Measurements from ENCODE around the gene KPNA2.

DNA sequence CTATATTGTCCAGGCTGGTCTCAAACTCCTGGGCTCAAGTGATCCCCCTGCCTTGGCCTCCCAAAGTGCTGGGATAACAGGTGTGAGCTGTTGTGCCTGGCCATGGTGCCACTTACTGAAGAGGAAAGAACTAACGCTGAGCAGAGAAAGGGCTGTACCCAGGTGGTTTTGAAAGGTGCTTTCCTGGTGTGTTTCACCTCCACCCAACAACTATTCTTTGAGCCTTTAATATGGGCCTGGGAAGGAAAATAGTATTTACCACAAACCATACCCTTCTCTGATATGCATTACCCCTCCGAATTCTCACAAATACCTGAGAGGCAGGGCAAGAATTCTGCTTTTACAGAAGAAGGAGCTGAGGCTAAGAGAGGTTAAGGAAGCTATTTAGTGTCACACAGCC, 24.8 kb downstream of the KPNA2 start:
- TF ChIP-seq POLR2A (IDR thresholded peaks at IDR 0.05; ENCODE audit: control extremely low read depth in 1 of 2, low read depth in 2 of 2, low read length in 2 of 2) (no peak), JUND (IDR thresholded peaks at IDR 0.05; ENCODE audit: low read length) (no peak), SIX5 (IDR thresholded peaks at IDR 0.05; ENCODE audit: low read depth, low read length) (no peak), RBBP5 (IDR thresholded peaks at IDR 0.05; ENCODE audit: borderline replicate concordance, low read depth, low read length) (no peak), GABPA (IDR thresholded peaks at IDR 0.05; ENCODE audit: borderline replicate concordance, insufficient read depth, low read length) (no peak), PHF8 (conservative IDR thresholded peaks at IDR 0.05; ENCODE audit: low read depth, low read length) (no peak), TEAD4 (IDR thresholded peaks at IDR 0.05; ENCODE audit: low read depth, low read length) (no peak), CREB1 (IDR thresholded peaks at IDR 0.05) (no peak), RFX5 (IDR thresholded peaks at IDR 0.05; ENCODE audit: borderline replicate concordance, low read depth, low read length) (no peak), EP300 (IDR thresholded peaks at IDR 0.05; ENCODE audit: borderline replicate concordance in 1 of 2, low read depth in 2 of 2, low read length in 2 of 2) (no peak), KDM5A (IDR thresholded peaks at IDR 0.05; ENCODE audit: low read length) (no peak)
- TF ChIP-seq, protein P1, sequence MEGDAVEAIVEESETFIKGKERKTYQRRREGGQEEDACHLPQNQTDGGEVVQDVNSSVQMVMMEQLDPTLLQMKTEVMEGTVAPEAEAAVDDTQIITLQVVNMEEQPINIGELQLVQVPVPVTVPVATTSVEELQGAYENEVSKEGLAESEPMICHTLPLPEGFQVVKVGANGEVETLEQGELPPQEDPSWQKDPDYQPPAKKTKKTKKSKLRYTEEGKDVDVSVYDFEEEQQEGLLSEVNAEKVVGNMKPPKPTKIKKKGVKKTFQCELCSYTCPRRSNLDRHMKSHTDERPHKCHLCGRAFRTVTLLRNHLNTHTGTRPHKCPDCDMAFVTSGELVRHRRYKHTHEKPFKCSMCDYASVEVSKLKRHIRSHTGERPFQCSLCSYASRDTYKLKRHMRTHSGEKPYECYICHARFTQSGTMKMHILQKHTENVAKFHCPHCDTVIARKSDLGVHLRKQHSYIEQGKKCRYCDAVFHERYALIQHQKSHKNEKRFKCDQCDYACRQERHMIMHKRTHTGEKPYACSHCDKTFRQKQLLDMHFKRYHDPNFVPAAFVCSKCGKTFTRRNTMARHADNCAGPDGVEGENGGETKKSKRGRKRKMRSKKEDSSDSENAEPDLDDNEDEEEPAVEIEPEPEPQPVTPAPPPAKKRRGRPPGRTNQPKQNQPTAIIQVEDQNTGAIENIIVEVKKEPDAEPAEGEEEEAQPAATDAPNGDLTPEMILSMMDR (IDR thresholded peaks at IDR 0.05; ENCODE audit: control extremely low read depth in 1 of 3, insufficient read depth in 1 of 3, low read depth in 1 of 3, low read length in 3 of 3), result no peak
- TF ChIP-seq, protein P2, sequence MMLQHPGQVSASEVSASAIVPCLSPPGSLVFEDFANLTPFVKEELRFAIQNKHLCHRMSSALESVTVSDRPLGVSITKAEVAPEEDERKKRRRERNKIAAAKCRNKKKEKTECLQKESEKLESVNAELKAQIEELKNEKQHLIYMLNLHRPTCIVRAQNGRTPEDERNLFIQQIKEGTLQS (IDR thresholded peaks at IDR 0.05; ENCODE audit: insufficient read depth, low read depth, low read length), result no peak

All from H1 (cell line).